Measurements from ENCODE around the gene ITGB5.
A peak's percentile ranks its signal among the peaks of the same experiment; 100 is the strongest.
"Not testable (repeated sequence)": the region's sequence is repeated elsewhere in the genome, so short reads cannot be mapped to it uniquely, and the experiment has no call there.

Gene ITGB5

DNA sequence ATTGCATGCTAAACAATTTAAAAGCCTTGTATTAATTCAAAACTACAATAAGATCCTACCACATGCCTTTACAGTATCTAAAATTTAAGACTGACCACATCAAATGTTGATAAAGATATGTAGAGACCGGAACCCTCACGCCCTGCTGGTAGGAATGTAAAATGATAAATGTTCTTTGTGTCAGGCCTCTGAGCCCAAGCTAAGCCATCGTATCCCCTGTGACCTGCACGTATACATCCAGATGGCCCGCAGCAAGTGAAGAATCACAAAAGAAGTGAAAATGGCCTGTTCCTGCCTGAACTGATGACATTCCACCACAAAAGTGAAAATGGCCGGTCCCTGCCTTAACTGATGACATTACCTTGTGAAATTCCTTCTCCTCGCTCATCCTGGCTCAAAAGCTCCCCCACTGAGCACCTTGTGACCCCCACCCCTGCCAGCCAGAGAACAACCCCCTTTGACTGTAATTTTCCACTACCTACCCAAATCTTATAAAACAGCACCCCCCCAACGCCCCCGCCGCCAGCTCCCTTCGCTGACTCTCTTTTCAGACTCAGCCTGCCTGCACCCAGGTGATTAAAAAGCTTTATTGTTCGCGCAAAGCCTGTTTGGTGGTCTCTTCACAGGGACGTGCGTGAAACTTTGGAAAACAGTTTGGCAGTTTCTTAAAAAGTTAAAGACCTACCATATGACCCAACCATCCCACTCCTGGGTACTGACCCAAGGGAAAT, 59.5 kb downstream of the ITGB5 start:
- peak overlapping the region; percentile 45 for H3K27ac ChIP-seq (ENCODE audit: poor library complexity, severe bottlenecking)
- not testable (repeated sequence) for DNase-seq (ENCODE audit: low spot score)

GRCh38 chr3:124826703-124827102, 60.5 kb downstream of the ITGB5 start:
- Histone ChIP-seq H3K36me3 (ENCODE audit: low read depth) (no peaks in the 10 kb centered on the region), H3K4me3 (ENCODE audit: severe bottlenecking) (no peak overlapping the region), H3K9me3 (ENCODE audit: severe bottlenecking) (no peaks in the 10 kb centered on the region), H3K4me1 (ENCODE audit: insufficient read depth, poor library complexity, severe bottlenecking) (peaks cover 17% of the 10 kb centered on the region), H3K27ac (ENCODE audit: poor library complexity, severe bottlenecking) (peak overlapping the region; percentile 45), H3K27me3 (ENCODE audit: insufficient read depth, poor library complexity, severe bottlenecking) (no peaks in the 10 kb centered on the region)
- ATAC-seq (ENCODE audit: low read depth) (peak; percentile 96), DNase-seq (ENCODE audit: low spot score) (no peak)
- TF ChIP-seq, protein P1, sequence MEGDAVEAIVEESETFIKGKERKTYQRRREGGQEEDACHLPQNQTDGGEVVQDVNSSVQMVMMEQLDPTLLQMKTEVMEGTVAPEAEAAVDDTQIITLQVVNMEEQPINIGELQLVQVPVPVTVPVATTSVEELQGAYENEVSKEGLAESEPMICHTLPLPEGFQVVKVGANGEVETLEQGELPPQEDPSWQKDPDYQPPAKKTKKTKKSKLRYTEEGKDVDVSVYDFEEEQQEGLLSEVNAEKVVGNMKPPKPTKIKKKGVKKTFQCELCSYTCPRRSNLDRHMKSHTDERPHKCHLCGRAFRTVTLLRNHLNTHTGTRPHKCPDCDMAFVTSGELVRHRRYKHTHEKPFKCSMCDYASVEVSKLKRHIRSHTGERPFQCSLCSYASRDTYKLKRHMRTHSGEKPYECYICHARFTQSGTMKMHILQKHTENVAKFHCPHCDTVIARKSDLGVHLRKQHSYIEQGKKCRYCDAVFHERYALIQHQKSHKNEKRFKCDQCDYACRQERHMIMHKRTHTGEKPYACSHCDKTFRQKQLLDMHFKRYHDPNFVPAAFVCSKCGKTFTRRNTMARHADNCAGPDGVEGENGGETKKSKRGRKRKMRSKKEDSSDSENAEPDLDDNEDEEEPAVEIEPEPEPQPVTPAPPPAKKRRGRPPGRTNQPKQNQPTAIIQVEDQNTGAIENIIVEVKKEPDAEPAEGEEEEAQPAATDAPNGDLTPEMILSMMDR (IDR thresholded peaks at IDR 0.05; ENCODE audit: poor library complexity, severe bottlenecking): no peak

More for the DNA sequence above, 59.5 kb downstream of the ITGB5 start:
- H3K4me1 ChIP-seq (ENCODE audit: insufficient read depth, poor library complexity, severe bottlenecking): peaks cover 17% of the 10 kb centered on the region
- ATAC-seq (ENCODE audit: low read depth); H3K4me3 ChIP-seq (ENCODE audit: severe bottlenecking); H3K9me3 ChIP-seq (ENCODE audit: severe bottlenecking); H3K36me3 ChIP-seq (ENCODE audit: low read depth); H3K27me3 ChIP-seq (ENCODE audit: insufficient read depth, poor library complexity, severe bottlenecking): not testable (repeated sequence)
- TF ChIP-seq, protein P1 (IDR thresholded peaks at IDR 0.05; ENCODE audit: poor library complexity, severe bottlenecking): peak; percentile 27

- ATAC-seq (ENCODE audit: low read depth) (no peak), DNase-seq (ENCODE audit: low spot score) (no peak)
- Histone ChIP-seq H3K27me3 (ENCODE audit: insufficient read depth, poor library complexity, severe bottlenecking) (no peaks in the 10 kb centered on the region), H3K27ac (ENCODE audit: poor library complexity, severe bottlenecking) (no peak overlapping the region), H3K4me3 (ENCODE audit: severe bottlenecking) (no peak overlapping the region), H3K36me3 (ENCODE audit: low read depth) (no peaks in the 10 kb centered on the region; the same call in 1 of the 2 replicates), H3K4me1 (ENCODE audit: insufficient read depth, poor library complexity, severe bottlenecking) (peaks cover 17% of the 10 kb centered on the region), H3K9me3 (ENCODE audit: severe bottlenecking) (no peaks in the 10 kb centered on the region)
- TF ChIP-seq, protein P1 (IDR thresholded peaks at IDR 0.05; ENCODE audit: poor library complexity, severe bottlenecking): no peak
Observed at GRCh38 chr3:124824286-124824915, 62.8 kb downstream of the ITGB5 start.

GRCh38 chr3:124823648-124824047, 63.5 kb downstream of the ITGB5 start:
- no peak for DNase-seq (ENCODE audit: low spot score)
- Histone ChIP-seq H3K4me1 (ENCODE audit: insufficient read depth, poor library complexity, severe bottlenecking) (peaks cover 17% of the 10 kb centered on the region), H3K27ac (ENCODE audit: poor library complexity, severe bottlenecking) (no peak overlapping the region), H3K27me3 (ENCODE audit: insufficient read depth, poor library complexity, severe bottlenecking) (no peaks in the 10 kb centered on the region), H3K9me3 (ENCODE audit: severe bottlenecking) (no peaks in the 10 kb centered on the region), H3K36me3 (ENCODE audit: low read depth) (no peaks in the 10 kb centered on the region; the same call in 1 of the 2 replicates), H3K4me3 (ENCODE audit: severe bottlenecking) (no peak overlapping the region)
- TF ChIP-seq, protein P1 (IDR thresholded peaks at IDR 0.05; ENCODE audit: poor library complexity, severe bottlenecking): no peak
- no peak for ATAC-seq (ENCODE audit: low read depth)

DNA sequence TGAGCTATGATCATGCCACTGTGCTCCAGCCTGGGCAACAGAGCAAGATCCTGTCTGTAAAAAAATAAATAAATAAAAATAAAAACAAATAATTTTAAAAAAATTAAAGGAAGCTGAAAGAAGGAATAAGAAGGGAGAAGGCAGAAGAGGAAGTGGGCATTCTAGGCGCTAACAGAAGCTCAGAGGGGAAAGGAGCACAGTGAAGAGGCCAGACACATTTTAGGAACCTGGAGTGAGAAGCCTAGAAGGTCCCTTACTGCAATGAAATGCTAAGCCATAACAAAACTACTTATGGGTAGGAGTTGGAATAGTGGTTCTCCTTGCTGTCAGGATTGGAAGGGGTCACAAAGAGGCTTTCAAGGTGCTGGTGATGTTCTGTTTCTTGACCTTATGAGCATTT, 64.0 kb downstream of the ITGB5 start:
- TF ChIP-seq, protein P1 (IDR thresholded peaks at IDR 0.05; ENCODE audit: poor library complexity, severe bottlenecking): no peak
- no peak for DNase-seq (ENCODE audit: low spot score)
- ATAC-seq (ENCODE audit: low read depth): no peak
- Histone ChIP-seq H3K27ac (ENCODE audit: poor library complexity, severe bottlenecking) (no peak overlapping the region), H3K4me1 (ENCODE audit: insufficient read depth, poor library complexity, severe bottlenecking) (peaks cover 17% of the 10 kb centered on the region), H3K4me3 (ENCODE audit: severe bottlenecking) (no peak overlapping the region), H3K36me3 (ENCODE audit: low read depth) (no peaks in the 10 kb centered on the region; the same call in 1 of the 2 replicates), H3K9me3 (ENCODE audit: severe bottlenecking) (no peaks in the 10 kb centered on the region), H3K27me3 (ENCODE audit: insufficient read depth, poor library complexity, severe bottlenecking) (no peaks in the 10 kb centered on the region)
